Prostate gland (tissue), 2 donors: ENCODE results near the gene PCSK4. TPM values are rescaled to one million over a fixed set of nuclear protein-coding genes. Genes with fewer than 3 reads are reported as not detected.

Source experiments
- DNase-seq: peaks from one replicate; pipeline ENCODE4 v3.0.0-alpha.2; 2019; ENCODE audit warnings: low spot score
- H3K27ac ChIP-seq, 2 donors: fragments of 200-600 bp; sonication (generic); 2 replicates each; pipeline ENCODE4 v1.5.1; 2017 to 2019
- H3K27me3 ChIP-seq: fragments of 200-600 bp; sonication (generic); replicated peaks from 2 replicates; pipeline ENCODE4 v1.5.1; 2019; ENCODE audit not compliant: insufficient read depth
- H3K36me3 ChIP-seq, 2 donors: fragments of 200-600 bp; sonication (generic); 1 replicate in 1 of 2; 2 replicates in 1 of 2; pipeline versions ENCODE4 v1.5.1 to v1.8.1; 2017 to 2019
- H3K4me1 ChIP-seq: fragments of 200-600 bp; sonication (generic); replicated peaks from 2 replicates; pipeline ENCODE4 v1.5.1; 2019
- H3K4me3 ChIP-seq, 2 donors: fragments of 200-600 bp; sonication (generic); 2 replicates each; pipeline ENCODE4 v1.5.1; 2017 to 2019
- H3K9me3 ChIP-seq: fragments of 200-600 bp; sonication (generic); 2 replicates; pipeline ENCODE4 v1.5.1; 2017
- CTCF ChIP-seq, 4 experiments: fragments of 200-600 bp in 2 of 4; fragments of 450-650 bp in 2 of 4; sonication (generic) in 2 of 4; IDR thresholded peaks; 1 replicate in 3 of 4; 2 replicates in 1 of 4; pipeline ENCODE4 v1.5.1; 2016 to 2019; ENCODE audit warnings: antibody characterized with exemption in 4 of 4, mild to moderate bottlenecking in 2 of 4, moderate library complexity in 2 of 4
- POLR2A ChIP-seq: fragments of 450-650 bp; IDR thresholded peaks from one replicate; pipeline ENCODE4 v1.6.1; 2016; ENCODE audit warnings: antibody characterized with exemption, mild to moderate bottlenecking
- POLR2AphosphoS5 ChIP-seq: sonication (generic); formaldehyde crosslinking; IDR thresholded peaks from one replicate; pipeline ENCODE4 v1.6.1; 2017; ENCODE audit warnings: antibody characterized with exemption
- WGBS: methylation state at CpG from one replicate; pipeline ENCODE4 v1.1.5; 2018; 5-methylcytosine and 5-hydroxymethylcytosine counted together
- intact Hi-C: fragments of 100-400 bp; cut with DNase I; formaldehyde crosslinking; loops from one replicate; pipeline ENCODE4 v1.14.2; 2022
- total RNA-seq, 2 donors: library from RNA; depleted of rRNA; stranded (reverse); fragments of >200 nt; gene quantifications; one replicate each; pipeline ENCODE4 v1.1.0, GENCODE V29; 2016

Gene PCSK4
- total RNA-seq, 2 donors from 2014 or later: 8.1 to 22.9 TPM

DNA sequence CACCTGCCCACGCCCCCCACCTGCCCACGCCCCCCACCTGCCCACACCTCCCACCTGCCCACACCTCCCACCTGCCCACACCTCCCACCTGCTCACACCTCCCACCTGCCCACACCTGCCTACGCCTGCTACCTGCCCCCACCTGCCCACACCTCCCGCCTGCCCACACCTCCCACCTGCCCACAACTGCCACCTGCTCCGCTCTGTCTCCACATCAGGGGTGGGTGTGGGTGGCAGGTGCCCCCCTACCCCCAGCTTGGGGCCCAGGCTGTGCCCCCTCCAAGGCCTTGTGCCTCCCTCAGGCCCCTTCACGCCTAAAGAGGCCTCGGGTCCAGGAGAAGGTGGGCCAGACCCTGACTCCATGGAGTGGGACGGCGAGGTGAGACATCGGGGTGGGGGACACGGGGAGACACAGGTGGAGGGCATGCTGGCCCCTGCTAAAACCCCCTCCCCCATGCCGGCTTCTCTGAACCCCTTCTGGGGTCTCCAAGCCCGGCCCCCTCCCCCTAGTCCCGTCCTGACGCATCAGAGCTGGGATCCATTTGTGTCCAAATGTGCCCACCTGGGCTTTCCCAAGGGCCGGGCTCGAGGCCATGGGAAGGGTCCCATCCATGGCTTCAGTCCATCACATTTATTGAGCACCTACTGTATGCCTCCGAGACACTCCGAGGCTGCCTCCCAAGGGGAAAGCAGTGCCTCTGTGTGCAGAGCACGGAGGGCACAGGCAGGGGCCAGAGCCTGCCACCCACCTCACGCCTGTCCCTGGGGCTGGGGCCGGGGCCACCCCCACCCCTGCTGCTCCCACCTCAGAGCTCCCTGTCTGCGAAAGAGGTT, 38.7 kb upstream of the PCSK4 start:
- 71% methylated on average over 19 of the region's 23 CpGs for WGBS
- no peak for DNase-seq
- intact Hi-C loops: no loop called here

DNA sequence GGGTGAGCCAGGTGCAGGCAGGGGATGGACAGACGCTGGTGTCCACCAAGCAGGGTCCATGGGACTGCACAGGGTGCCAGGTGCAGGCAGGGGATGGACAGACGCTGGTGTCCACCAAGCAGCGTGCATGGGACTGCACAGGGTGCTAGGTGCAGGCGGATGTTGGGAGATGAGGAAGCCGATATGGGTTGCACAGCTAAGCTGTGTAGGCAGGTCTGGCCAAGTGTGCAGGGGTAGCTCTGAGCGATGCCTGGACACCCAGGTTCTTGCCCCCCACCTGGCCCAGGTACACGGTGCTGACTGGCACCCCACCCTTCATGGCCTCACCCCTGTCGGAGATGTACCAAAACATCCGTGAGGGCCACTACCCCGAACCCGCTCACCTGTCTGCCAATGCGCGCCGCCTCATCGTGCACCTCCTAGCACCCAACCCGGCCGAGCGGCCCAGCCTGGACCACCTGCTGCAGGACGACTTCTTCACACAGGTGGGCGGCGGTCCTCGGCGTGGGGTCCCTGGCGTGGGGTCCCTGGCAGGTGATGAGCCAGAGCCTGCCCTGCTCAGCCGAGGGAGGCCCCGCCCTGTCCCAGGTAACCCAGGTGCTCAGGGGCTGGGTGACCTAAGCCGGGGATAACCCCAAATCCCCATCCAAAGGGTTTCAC, 37.6 kb upstream of the PCSK4 start:
- no peak for DNase-seq
- peaks cover 10% of the 10 kb centered on the region for H3K27me3 ChIP-seq
- intact Hi-C loops: no loop called here
- H3K36me3 ChIP-seq: no peaks in the 10 kb centered on the region
- H3K9me3 ChIP-seq: no peaks in the 10 kb centered on the region
- 75% methylated on average over 26 of the region's 27 CpGs for WGBS
- no peak overlapping the region for H3K27ac ChIP-seq
- TF ChIP-seq CTCF (IDR thresholded peaks at IDR 0.05): no peak
- no peak for TF ChIP-seq POLR2AphosphoS5
- TF ChIP-seq POLR2A: no peak
- H3K4me3 ChIP-seq: no peak overlapping the region
- no peaks in the 10 kb centered on the region for H3K4me1 ChIP-seq

More for the DNA sequence above, 38.7 kb upstream of the PCSK4 start:
- H3K4me1 ChIP-seq: no peaks in the 10 kb centered on the region
- TF ChIP-seq POLR2A: no peak
- TF ChIP-seq CTCF (IDR thresholded peaks at IDR 0.05): no peak
- no peak for TF ChIP-seq POLR2AphosphoS5
- no peaks in the 10 kb centered on the region for H3K36me3 ChIP-seq
- H3K27me3 ChIP-seq: peaks cover 10% of the 10 kb centered on the region
- H3K4me3 ChIP-seq: no peak overlapping the region
- H3K9me3 ChIP-seq: no peaks in the 10 kb centered on the region
- H3K27ac ChIP-seq: no peak overlapping the region

- no peak for DNase-seq
- no peak overlapping the region for H3K4me3 ChIP-seq
- TF ChIP-seq POLR2AphosphoS5: no peak
- no peak for TF ChIP-seq POLR2A
- no peak for TF ChIP-seq CTCF (IDR thresholded peaks at IDR 0.05)
- H3K36me3 ChIP-seq: no peaks in the 10 kb centered on the region
- intact Hi-C loops: no loop called here
- H3K27ac ChIP-seq: no peak overlapping the region
- H3K9me3 ChIP-seq: no peaks in the 10 kb centered on the region
- H3K27me3 ChIP-seq: peaks cover 10% of the 10 kb centered on the region
- 66% methylated on average over 18 of the region's 18 CpGs for whole genome bisulfite sequencing
- H3K4me1 ChIP-seq: no peaks in the 10 kb centered on the region
Observed at GRCh38 chr19:1526979-1527649, 37.0 kb upstream of the PCSK4 start.

DNA sequence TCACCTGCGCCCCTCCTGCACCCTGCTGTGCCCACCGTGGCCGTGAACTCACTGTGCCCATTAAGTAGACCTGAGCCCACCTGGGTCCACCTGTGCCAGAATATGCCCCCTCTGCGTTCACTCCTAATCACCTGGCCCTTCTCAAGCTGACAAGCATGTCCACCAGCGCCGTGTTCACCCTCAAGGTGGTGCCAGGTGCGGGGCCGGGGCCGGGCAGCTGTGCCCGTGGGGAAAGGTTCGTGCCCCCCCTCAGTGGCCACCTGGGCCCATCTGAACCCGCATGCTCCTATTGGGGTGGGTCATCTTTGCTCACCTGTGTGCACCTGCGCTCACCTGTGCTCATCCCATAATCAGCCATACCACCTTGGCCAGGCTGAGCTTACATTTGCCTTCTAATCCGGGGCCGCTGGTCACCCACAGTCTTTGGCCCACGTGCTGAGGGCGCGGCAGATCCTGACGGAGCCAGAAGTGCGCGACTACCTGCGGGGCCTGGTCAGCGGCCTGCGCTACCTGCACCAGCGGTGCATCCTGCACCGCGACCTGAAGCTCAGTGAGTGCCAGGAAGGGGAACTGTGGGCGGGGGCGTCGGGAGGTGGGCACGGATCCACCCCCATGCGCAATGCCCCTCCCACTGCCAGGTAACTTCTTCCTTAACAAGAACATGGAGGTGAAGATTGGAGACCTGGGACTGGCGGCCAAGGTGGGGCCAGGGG, 36.1 kb upstream of the PCSK4 start:
- DNase-seq: no peak
- Histone ChIP-seq H3K9me3 (no peaks in the 10 kb centered on the region), H3K4me3 (no peak overlapping the region), H3K27me3 (peaks cover 10% of the 10 kb centered on the region), H3K4me1 (no peaks in the 10 kb centered on the region), H3K36me3 (no peaks in the 10 kb centered on the region), H3K27ac (no peak overlapping the region)
- TF ChIP-seq POLR2A (no peak), CTCF (IDR thresholded peaks at IDR 0.05) (no peak), POLR2AphosphoS5 (no peak)
- 88% methylated on average over 27 of the region's 33 CpGs for WGBS
- intact Hi-C loops: no loop called here
